ENCODE results near the gene NXN.
A peak's percentile ranks its signal among the peaks of the same experiment; 100 is the strongest.

Gene NXN

GRCh38 chr17:795721-796120 lies 183.9 kb downstream of the NXN start:
- no peak for TF ChIP-seq CTCF (IDR thresholded peaks at IDR 0.05; ENCODE audit: low read depth, low read length, poor library complexity, severe bottlenecking)
- TF ChIP-seq EZH2phosphoT487 (IDR thresholded peaks at IDR 0.05; ENCODE audit: borderline replicate concordance, low read length), result no peak
- H3K27me3 ChIP-seq (ENCODE audit: control insufficient read depth, low read length), result no peaks in the 10 kb centered on the region
- no peaks in the 10 kb centered on the region; the same call in 1 of the 2 replicates for H3K79me2 ChIP-seq (ENCODE audit: control insufficient read depth, low read length)
- no peak overlapping the region for H3K4me3 ChIP-seq (ENCODE audit: low read length)
- H3K4me1 ChIP-seq (ENCODE audit: control insufficient read depth, low read length), result peaks cover 22% of the 10 kb centered on the region
- H3K4me2 ChIP-seq (ENCODE audit: low read length), result peak overlapping the region; percentile 62; the same call in 1 of the 2 replicates
- H4K20me1 ChIP-seq (ENCODE audit: control insufficient read depth, insufficient read depth, low read depth, low read length), result no peaks in the 10 kb centered on the region
- no peaks in the 10 kb centered on the region for H3K9me2 ChIP-seq (replicated peaks; ENCODE audit: control insufficient read depth, low read length)
- no peak overlapping the region for H3K27ac ChIP-seq (ENCODE audit: low read depth, low read length)
- peaks cover 27% of the 10 kb centered on the region for H3K36me3 ChIP-seq (ENCODE audit: control insufficient read depth, low read length)
- H3K9me3 ChIP-seq (ENCODE audit: control insufficient read depth, insufficient read depth, low read length), result no peaks in the 10 kb centered on the region
- H3F3A ChIP-seq (ENCODE audit: control insufficient read depth, insufficient read depth), result no peaks in the 10 kb centered on the region; the same call in 1 of the 2 replicates

- no peak for TF ChIP-seq CTCF (IDR thresholded peaks at IDR 0.05; ENCODE audit: low read depth, low read length, poor library complexity, severe bottlenecking)
- TF ChIP-seq EZH2phosphoT487 (IDR thresholded peaks at IDR 0.05; ENCODE audit: borderline replicate concordance, low read length), result no peak
- no peaks in the 10 kb centered on the region; the same call in 1 of the 2 replicates for H3F3A ChIP-seq (ENCODE audit: control insufficient read depth, insufficient read depth)
- H3K79me2 ChIP-seq (ENCODE audit: control insufficient read depth, low read length), result peaks cover under 1% of the 10 kb centered on the region; the same call in 1 of the 2 replicates
- H3K9me2 ChIP-seq (replicated peaks; ENCODE audit: control insufficient read depth, low read length), result no peaks in the 10 kb centered on the region
- no peaks in the 10 kb centered on the region for H4K20me1 ChIP-seq (ENCODE audit: control insufficient read depth, insufficient read depth, low read depth, low read length)
- H3K36me3 ChIP-seq (ENCODE audit: control insufficient read depth, low read length), result peaks cover 28% of the 10 kb centered on the region
- no peaks in the 10 kb centered on the region for H3K9me3 ChIP-seq (ENCODE audit: control insufficient read depth, insufficient read depth, low read length)
- H3K27ac ChIP-seq (ENCODE audit: low read depth, low read length), result no peak overlapping the region
- H3K4me2 ChIP-seq (ENCODE audit: low read length), result peak overlapping the region; percentile 62
- peak overlapping the region; percentile 42 for H3K4me3 ChIP-seq (ENCODE audit: low read length)
- no peaks in the 10 kb centered on the region for H3K27me3 ChIP-seq (ENCODE audit: control insufficient read depth, low read length)
- H3K4me1 ChIP-seq (ENCODE audit: control insufficient read depth, low read length), result peaks cover 18% of the 10 kb centered on the region
Measured at GRCh38 chr17:795276-795675, 184.3 kb downstream of the NXN start.

DNA sequence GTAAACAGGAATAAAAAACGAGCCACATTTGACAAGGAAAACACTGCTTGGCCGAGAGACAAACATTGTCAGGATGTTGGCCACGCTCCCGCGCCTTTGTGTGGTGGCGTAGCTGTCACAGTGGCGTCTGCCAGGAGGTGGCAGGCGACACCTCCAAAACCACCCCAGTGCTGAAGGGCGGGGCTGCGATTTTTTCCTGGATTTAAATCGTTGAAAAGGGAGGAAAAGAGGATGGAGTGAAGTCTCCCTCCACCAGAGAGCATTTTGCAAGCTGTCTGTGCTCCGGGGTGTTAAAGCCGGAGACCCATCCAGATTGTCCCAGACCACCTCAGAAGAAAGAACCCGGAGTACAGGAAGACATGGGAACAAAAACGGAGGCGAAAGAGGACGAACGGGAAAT lies 184.7 kb downstream of the NXN start:
- Histone ChIP-seq H3K36me3 (ENCODE audit: control insufficient read depth, low read length) (peaks cover 32% of the 10 kb centered on the region), H3F3A (ENCODE audit: control insufficient read depth, insufficient read depth) (no peaks in the 10 kb centered on the region; the same call in 1 of the 2 replicates), H3K9me2 (replicated peaks; ENCODE audit: control insufficient read depth, low read length) (no peaks in the 10 kb centered on the region), H3K4me1 (ENCODE audit: control insufficient read depth, low read length) (peaks cover 14% of the 10 kb centered on the region), H3K4me3 (ENCODE audit: low read length) (peak overlapping the region; percentile 42), H3K4me2 (ENCODE audit: low read length) (peak overlapping the region; percentile 62), H3K27ac (ENCODE audit: low read depth, low read length) (0 out of 2 replicates have a peak overlapping the region, but pooled peaks have one; percentile 4), H3K27me3 (ENCODE audit: control insufficient read depth, low read length) (no peaks in the 10 kb centered on the region), H4K20me1 (ENCODE audit: control insufficient read depth, insufficient read depth, low read depth, low read length) (no peaks in the 10 kb centered on the region), H3K9me3 (ENCODE audit: control insufficient read depth, insufficient read depth, low read length) (no peaks in the 10 kb centered on the region), H3K79me2 (ENCODE audit: control insufficient read depth, low read length) (peaks cover 4% of the 10 kb centered on the region)
- TF ChIP-seq CTCF (IDR thresholded peaks at IDR 0.05; ENCODE audit: low read depth, low read length, poor library complexity, severe bottlenecking) (peak; percentile 85), EZH2phosphoT487 (IDR thresholded peaks at IDR 0.05; ENCODE audit: borderline replicate concordance, low read length) (no peak)
